Hepatocyte (in vitro differentiated cells): ENCODE results near the gene MBTPS2. TPM values are rescaled to one million over a fixed set of nuclear protein-coding genes. Genes with fewer than 3 reads are reported as not detected.
"Not testable (repeated sequence)": the region's sequence is repeated elsewhere in the genome, so short reads cannot be mapped to it uniquely, and the experiment has no call there.

Source experiments
- DNase-seq: peaks from one replicate; pipeline ENCODE4 v3.0.0-alpha.2; 2016; ENCODE audit warnings: low spot score
- H2AFZ ChIP-seq: fragments of 200-600 bp; sonication (generic); 2 replicates; pipeline ENCODE4 v1.6.0; 2016; ENCODE audit warnings: antibody characterized with exemption, mild to moderate bottlenecking
- H3K27ac ChIP-seq: fragments of 200-600 bp; sonication (generic); 2 replicates; pipeline ENCODE4 v1.5.1; 2016; ENCODE audit warnings: mild to moderate bottlenecking
- H3K27me3 ChIP-seq: fragments of 200-600 bp; sonication (generic); 2 replicates; pipeline ENCODE4 v1.6.1; 2016
- H3K36me3 ChIP-seq: fragments of 200-600 bp; sonication (generic); replicated peaks from 2 replicates; pipeline ENCODE4 v1.5.1; 2016; ENCODE audit warnings: low read depth; ENCODE audit not compliant: insufficient read depth
- H3K4me1 ChIP-seq: fragments of 200-600 bp; sonication (generic); 2 replicates; pipeline ENCODE4 v1.5.1; 2016; ENCODE audit warnings: mild to moderate bottlenecking, moderate library complexity; ENCODE audit not compliant: insufficient read depth
- H3K4me2 ChIP-seq: fragments of 200-600 bp; sonication (generic); 2 replicates; pipeline ENCODE4 v1.6.0; 2016
- H3K4me3 ChIP-seq: fragments of 200-600 bp; sonication (generic); 2 replicates; pipeline ENCODE4 v1.5.1; 2016; ENCODE audit warnings: mild to moderate bottlenecking
- H3K79me2 ChIP-seq: fragments of 200-600 bp; sonication (generic); 2 replicates; pipeline ENCODE4 v1.6.0; 2017; ENCODE audit warnings: mild to moderate bottlenecking
- H3K9me2 ChIP-seq: fragments of 200-600 bp; sonication (generic); replicated peaks from 2 replicates; pipeline ENCODE4 v1.6.0; 2017; ENCODE audit warnings: mild to moderate bottlenecking; ENCODE audit not compliant: insufficient read depth
- H3K9me3 ChIP-seq: fragments of 200-600 bp; sonication (generic); 2 replicates; pipeline ENCODE4 v1.5.1; 2016; ENCODE audit warnings: low read depth, mild to moderate bottlenecking
- H4K20me1 ChIP-seq: fragments of 200-600 bp; sonication (generic); 2 replicates; pipeline ENCODE4 v1.6.0; 2016; ENCODE audit warnings: mild to moderate bottlenecking; ENCODE audit not compliant: insufficient read depth, poor library complexity, severe bottlenecking
- CTCF ChIP-seq: fragments of 200-600 bp; sonication (generic); IDR thresholded peaks from 2 replicates; pipeline ENCODE4 v1.5.1; 2016; ENCODE audit warnings: antibody characterized with exemption, mild to moderate bottlenecking; ENCODE audit not compliant: poor library complexity
- EZH2 ChIP-seq: fragments of 200-600 bp; sonication (generic); IDR thresholded peaks from 2 replicates; pipeline ENCODE4 v1.6.1; 2016; ENCODE audit warnings: antibody characterized with exemption, mild to moderate bottlenecking, borderline replicate concordance
- EZH2phosphoT487 ChIP-seq: fragments of 200-600 bp; sonication (generic); IDR thresholded peaks from one replicate; pipeline ENCODE4 v1.6.1; 2018; ENCODE audit warnings: antibody characterized with exemption, mild to moderate bottlenecking, low read depth, moderate library complexity; ENCODE audit not compliant: unreplicated experiment, severe bottlenecking
- WGBS: methylation state at CpG from one replicate; pipeline ENCODE4 v1.1.6; 2016; ENCODE audit warnings: low lambda C conversion rate; ENCODE audit errors: missing lambda C conversion rate; 5-methylcytosine and 5-hydroxymethylcytosine counted together
- polyA plus RNA-seq: library from polyadenylated mRNA; unstranded; fragments of >200 nt; fragmentation: Nextera tagmentation; extraction: Ambion mirVana; gene quantifications from 2 replicates; pipeline ENCODE4 v1.2.1, GENCODE V29; 2016
- total RNA-seq: library from RNA; depleted of rRNA; stranded (reverse); fragments of >200 nt; gene quantifications from 2 replicates; pipeline ENCODE4 v1.2.3, GENCODE V29; 2014

The MBTPS2 gene
- total and polyA plus RNA-seq, 2 experiments from 2014 or later, result 18.4 to 19.9 TPM

DNA sequence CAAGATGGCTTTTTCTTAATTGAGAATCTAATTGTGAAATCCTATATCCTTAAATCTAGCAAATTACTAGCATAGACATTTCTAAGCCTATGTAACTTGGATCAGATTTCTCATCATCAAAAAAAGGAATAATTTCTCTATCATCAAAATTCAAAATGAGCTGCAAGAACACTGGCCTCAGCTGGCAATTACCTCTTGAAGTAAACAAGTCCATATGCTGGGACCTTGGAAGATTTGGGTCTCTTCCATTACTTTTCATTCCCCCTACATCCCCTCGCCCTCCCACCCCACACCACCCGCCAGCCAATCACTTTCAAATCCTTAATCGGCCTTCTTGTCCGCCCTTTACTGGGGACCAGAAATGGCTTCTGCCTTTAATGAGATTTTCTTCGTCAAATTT lies 23.3 kb upstream of the MBTPS2 start:
- no peaks in the 10 kb centered on the region for H3K27me3 ChIP-seq
- H2AFZ ChIP-seq, result no peak overlapping the region
- no peak for DNase-seq
- peaks cover 12% of the 10 kb centered on the region for H3K4me1 ChIP-seq
- H4K20me1 ChIP-seq, result no peaks in the 10 kb centered on the region
- no peak overlapping the region for H3K4me2 ChIP-seq
- no peaks in the 10 kb centered on the region for H3K36me3 ChIP-seq
- H3K9me2 ChIP-seq, result no peaks in the 10 kb centered on the region
- no peak overlapping the region for H3K27ac ChIP-seq
- TF ChIP-seq CTCF, result no peak
- no peak for TF ChIP-seq EZH2
- no peak for TF ChIP-seq EZH2phosphoT487
- no peaks in the 10 kb centered on the region for H3K9me3 ChIP-seq
- H3K4me3 ChIP-seq, result no peak overlapping the region
- no peaks in the 10 kb centered on the region for H3K79me2 ChIP-seq
- 83% methylated on average over 5 of the region's 5 CpGs for WGBS

GRCh38 chrX:21820170-21820569 lies 19.2 kb upstream of the MBTPS2 start:
- not testable (repeated sequence) for DNase-seq, H3K79me2 ChIP-seq, H2AFZ ChIP-seq

DNA sequence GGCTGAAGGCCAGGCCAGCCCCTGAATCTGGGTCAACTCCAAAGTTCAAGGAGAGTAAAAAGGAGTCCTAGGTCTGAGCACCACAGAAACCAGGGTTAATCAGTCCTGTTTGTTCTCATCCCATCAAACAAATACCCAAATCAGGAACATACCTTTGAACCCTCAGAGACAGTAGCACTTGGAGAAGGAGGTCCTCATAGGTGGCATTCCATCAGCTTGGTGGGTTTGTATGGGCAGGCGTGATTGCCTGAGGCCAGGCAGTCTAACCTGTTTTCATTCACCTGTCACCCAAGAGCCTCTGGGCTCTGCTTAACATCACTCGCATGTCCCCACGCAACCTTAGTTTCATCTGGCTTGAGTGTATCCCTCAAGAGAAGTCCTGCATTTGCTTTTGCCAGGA lies 17.5 kb upstream of the MBTPS2 start:
- DNase-seq, result no peak
- Histone ChIP-seq H3K4me1 (no peaks in the 10 kb centered on the region), H3K9me2 (no peaks in the 10 kb centered on the region), H3K36me3 (no peaks in the 10 kb centered on the region), H3K9me3 (no peaks in the 10 kb centered on the region), H3K27me3 (no peaks in the 10 kb centered on the region), H3K4me2 (no peak overlapping the region), H2AFZ (no peak overlapping the region), H3K79me2 (no peaks in the 10 kb centered on the region), H3K27ac (no peak overlapping the region), H4K20me1 (no peaks in the 10 kb centered on the region), H3K4me3 (no peak overlapping the region)
- TF ChIP-seq CTCF, result no peak
- TF ChIP-seq EZH2, result no peak
- no peak for TF ChIP-seq EZH2phosphoT487
- 63% methylated on average over 3 of the region's 3 CpGs for WGBS

More at GRCh38 chrX:21820170-21820569, 19.2 kb upstream of the MBTPS2 start:
- not testable (repeated sequence) for H3K4me2 ChIP-seq, H3K4me3 ChIP-seq, H3K27ac ChIP-seq, H3K4me1 ChIP-seq, H3K27me3 ChIP-seq, H3K9me3 ChIP-seq, H4K20me1 ChIP-seq, H3K36me3 ChIP-seq, H3K9me2 ChIP-seq
- 63% methylated on average over 1 of the region's 1 CpG for whole genome bisulfite sequencing

DNA sequence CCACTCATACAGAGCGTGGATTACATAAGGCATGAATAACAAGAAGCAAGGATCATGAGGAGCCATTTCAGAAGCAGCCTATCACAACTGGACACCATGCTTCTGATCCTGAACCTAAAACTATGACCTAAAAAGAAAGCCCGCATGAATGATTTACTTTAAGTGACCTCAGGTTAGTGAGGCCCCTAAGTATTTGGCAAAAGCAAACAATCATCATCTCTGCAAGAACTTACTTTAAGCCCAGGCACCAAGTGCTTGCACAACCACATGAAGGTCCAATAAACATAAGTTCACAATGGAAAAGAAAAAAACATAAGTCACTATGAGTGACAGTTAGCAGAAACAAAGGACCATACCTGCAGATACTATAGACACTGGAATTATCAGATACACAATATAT lies 7.9 kb upstream of the MBTPS2 start:
- Histone ChIP-seq H3K27me3 (no peaks in the 10 kb centered on the region), H4K20me1 (no peaks in the 10 kb centered on the region), H2AFZ (no peak overlapping the region), H3K9me3 (no peaks in the 10 kb centered on the region), H3K4me2 (no peak overlapping the region), H3K4me1 (no peaks in the 10 kb centered on the region), H3K27ac (peak overlapping the region; percentile 54), H3K4me3 (no peak overlapping the region), H3K79me2 (no peaks in the 10 kb centered on the region), H3K9me2 (no peaks in the 10 kb centered on the region), H3K36me3 (no peaks in the 10 kb centered on the region)
- no peak for DNase-seq
- WGBS, result 54% methylated on average over 2 of the region's 2 CpGs
- TF ChIP-seq EZH2, result no peak
- TF ChIP-seq EZH2phosphoT487, result no peak
- no peak for TF ChIP-seq CTCF
